HEK293T (cell line): ENCODE measurements around the gene TMEM79.

Source experiments
- ARNT ChIP-seq: fragments of 450-650 bp; IDR thresholded peaks from 2 replicates; pipeline ENCODE4 v1.6.1; 2017; ENCODE audit warnings: mild to moderate bottlenecking
- CTBP1 ChIP-seq: fragments of 450-650 bp; IDR thresholded peaks from 2 replicates; pipeline ENCODE4 v1.6.1; 2016; ENCODE audit warnings: borderline replicate concordance
- ELF4 ChIP-seq: fragments of 450-650 bp; IDR thresholded peaks from 2 replicates; pipeline ENCODE4 v1.6.1; 2017; ENCODE audit warnings: antibody characterized with exemption
- FOXA1 ChIP-seq: fragments of 450-650 bp; IDR thresholded peaks from 2 replicates; pipeline ENCODE4 v1.6.1; 2016; ENCODE audit warnings: mild to moderate bottlenecking
- FOXK2 ChIP-seq: fragments of 450-650 bp; IDR thresholded peaks from 2 replicates; pipeline ENCODE4 v1.6.1; 2016; ENCODE audit warnings: mild to moderate bottlenecking
- HDGF ChIP-seq: fragments of 450-650 bp; IDR thresholded peaks from 2 replicates; pipeline ENCODE4 v1.6.1; 2017; ENCODE audit warnings: antibody characterized with exemption, borderline replicate concordance
- L3MBTL2 ChIP-seq: fragments of 450-650 bp; conservative IDR thresholded peaks from 2 replicates; pipeline ENCODE4 v1.6.1; 2016; ENCODE audit warnings: mild to moderate bottlenecking
- NFRKB ChIP-seq: fragments of 450-650 bp; IDR thresholded peaks from 2 replicates; pipeline ENCODE4 v1.6.1; 2016; ENCODE audit warnings: mild to moderate bottlenecking, moderate library complexity
- TARDBP ChIP-seq: fragments of 450-650 bp; IDR thresholded peaks from 2 replicates; pipeline ENCODE4 v1.6.1; 2016
- ZNF384 ChIP-seq: fragments of 450-650 bp; IDR thresholded peaks from 2 replicates; pipeline ENCODE4 v1.6.1; 2016
- TF ChIP-seq, protein P1 (sequence below): fragments of 450-650 bp; IDR thresholded peaks from 2 replicates; pipeline ENCODE4 v1.6.1; 2016

DNA sequence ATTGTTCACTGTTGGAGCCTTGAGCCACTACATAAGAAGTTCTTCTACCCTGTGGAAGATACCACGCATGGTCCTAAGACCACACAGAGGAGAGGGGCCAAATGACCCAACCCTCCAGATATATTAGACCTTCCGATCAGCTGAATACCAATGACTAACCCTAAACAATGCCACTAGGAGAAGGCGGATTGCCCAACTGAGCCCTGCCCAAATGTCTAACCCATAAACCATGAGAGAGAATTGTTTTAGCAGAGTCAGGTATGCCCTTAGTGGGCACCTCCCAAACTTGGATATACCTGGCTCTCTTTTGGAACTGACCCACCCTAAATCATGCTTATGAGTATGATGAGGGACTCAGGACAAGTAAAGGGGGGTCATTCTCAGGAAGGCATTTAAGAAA, 13.8 kb upstream of the TMEM79 start:
- no peak for TF ChIP-seq TARDBP
- TF ChIP-seq NFRKB: no peak
- TF ChIP-seq ZNF384: no peak
- no peak for TF ChIP-seq FOXK2
- no peak for TF ChIP-seq HDGF
- TF ChIP-seq L3MBTL2: no peak
- no peak for TF ChIP-seq ARNT
- TF ChIP-seq CTBP1: no peak
- TF ChIP-seq, protein P1, sequence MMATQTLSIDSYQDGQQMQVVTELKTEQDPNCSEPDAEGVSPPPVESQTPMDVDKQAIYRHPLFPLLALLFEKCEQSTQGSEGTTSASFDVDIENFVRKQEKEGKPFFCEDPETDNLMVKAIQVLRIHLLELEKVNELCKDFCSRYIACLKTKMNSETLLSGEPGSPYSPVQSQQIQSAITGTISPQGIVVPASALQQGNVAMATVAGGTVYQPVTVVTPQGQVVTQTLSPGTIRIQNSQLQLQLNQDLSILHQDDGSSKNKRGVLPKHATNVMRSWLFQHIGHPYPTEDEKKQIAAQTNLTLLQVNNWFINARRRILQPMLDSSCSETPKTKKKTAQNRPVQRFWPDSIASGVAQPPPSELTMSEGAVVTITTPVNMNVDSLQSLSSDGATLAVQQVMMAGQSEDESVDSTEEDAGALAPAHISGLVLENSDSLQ: no peak
- no peak for TF ChIP-seq ELF4
- no peak for TF ChIP-seq FOXA1
